Ramos (cell line): ENCODE measurements around the gene SLC4A1AP.
"Not testable (repeated sequence)": the region's sequence is repeated elsewhere in the genome, so short reads cannot be mapped to it uniquely, and the experiment has no call there.

ENCODE experiments used
- in situ Hi-C: fragments of 300-500 bp; cut with MboI; formaldehyde crosslinking; loops from one replicate; pipeline ENCODE4 v1.14.3; 2022; ENCODE audit warnings: low sequenced_read_pairs; ENCODE audit not compliant: unreplicated experiment

SLC4A1AP gene, protein sequence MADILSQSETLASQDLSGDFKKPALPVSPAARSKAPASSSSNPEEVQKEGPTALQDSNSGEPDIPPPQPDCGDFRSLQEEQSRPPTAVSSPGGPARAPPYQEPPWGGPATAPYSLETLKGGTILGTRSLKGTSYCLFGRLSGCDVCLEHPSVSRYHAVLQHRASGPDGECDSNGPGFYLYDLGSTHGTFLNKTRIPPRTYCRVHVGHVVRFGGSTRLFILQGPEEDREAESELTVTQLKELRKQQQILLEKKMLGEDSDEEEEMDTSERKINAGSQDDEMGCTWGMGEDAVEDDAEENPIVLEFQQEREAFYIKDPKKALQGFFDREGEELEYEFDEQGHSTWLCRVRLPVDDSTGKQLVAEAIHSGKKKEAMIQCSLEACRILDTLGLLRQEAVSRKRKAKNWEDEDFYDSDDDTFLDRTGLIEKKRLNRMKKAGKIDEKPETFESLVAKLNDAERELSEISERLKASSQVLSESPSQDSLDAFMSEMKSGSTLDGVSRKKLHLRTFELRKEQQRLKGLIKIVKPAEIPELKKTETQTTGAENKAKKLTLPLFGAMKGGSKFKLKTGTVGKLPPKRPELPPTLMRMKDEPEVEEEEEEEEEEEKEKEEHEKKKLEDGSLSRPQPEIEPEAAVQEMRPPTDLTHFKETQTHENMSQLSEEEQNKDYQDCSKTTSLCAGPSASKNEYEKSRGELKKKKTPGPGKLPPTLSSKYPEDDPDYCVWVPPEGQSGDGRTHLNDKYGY

DNA sequence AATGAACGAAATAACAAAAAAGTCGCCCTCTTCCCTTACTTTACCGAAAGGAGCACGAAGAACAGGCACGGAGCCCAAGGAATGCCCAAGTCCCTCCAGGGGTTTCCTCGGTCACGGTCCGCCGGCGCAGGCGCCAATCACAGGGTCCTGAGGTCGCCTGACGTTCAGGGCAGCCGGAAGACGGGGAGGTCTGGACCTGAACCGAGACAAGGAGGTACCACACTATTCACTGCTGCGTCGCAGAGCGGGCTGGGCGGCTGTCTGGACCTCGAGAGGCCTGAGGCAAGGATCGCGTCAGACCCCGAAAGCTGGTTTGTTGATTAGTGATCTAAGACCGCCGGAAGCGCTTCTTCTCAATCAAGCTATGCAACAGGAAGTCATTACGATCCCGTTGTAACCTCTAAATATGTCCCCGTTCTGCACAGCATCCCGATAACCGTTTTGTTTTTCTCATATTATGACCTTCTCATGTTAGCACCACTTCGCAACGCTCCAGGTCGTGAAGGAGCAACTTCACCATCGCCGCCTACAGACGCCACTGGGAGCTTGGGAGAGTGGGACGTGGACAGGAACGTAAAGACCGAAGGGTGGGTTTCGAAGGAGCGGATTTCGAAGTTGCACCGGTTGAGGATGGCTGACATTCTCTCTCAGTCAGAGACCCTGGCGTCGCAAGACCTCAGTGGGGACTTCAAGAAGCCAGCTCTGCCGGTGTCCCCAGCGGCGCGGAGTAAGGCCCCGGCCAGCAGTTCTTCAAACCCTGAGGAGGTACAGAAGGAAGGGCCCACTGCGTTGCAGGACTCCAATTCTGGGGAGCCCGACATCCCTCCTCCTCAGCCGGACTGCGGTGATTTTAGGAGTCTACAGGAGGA lies at the start of gene SLC4A1AP, which contains the start of gene SUPT7L:
TSS of gene SLC4A1AP (plus strand) at position 605 of the 869 bp plus-strand sequence. CDS start at position 631, 26 bp downstream.
TSS of gene SUPT7L (minus strand) at position 330 of the 869 bp plus-strand sequence. CDS start 1,422 bp downstream, outside the sequence.
- in situ Hi-C loops, result no loop called here

DNA sequence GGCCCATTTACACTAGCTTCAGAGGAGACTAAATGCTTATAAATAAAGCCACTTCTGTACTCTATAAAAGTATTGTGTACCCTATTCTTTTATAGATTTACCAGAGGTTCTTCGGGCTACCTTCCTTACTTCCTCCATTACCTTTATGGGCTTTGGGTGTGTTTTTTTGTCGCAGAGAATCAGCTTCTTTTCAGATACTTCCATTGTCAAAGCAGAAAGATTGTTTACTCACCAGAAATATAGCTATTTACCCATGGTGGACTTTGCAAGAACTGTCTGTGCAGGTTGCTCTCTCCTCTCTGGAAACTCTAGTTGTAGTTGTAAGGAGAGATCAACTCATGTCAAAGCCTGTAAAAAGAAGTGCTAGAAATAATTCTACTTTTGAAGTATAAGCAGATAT lies 49.7 kb upstream of the SLC4A1AP start:
- in situ Hi-C loops, result no loop called here

DNA sequence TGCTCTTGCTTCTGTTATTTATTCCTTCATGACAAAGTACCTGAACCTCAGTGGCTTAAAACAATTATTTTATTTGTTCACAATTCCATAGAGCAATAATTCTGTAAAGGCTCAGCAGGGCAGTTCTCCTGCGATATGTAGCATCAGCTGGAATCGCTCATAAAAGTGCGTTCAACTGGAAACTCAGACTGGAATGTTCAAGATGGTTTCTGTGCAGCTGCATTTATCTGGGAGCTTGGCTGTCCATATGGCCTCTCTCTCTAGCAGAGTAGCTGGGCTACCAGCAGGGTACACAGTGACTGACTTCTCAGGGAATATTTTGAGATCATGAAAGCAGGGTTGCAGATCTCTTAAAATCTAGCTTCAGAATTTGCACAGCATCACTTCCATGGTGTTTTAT lies 48.4 kb upstream of the SLC4A1AP start:
- in situ Hi-C loops, result no loop called here

DNA sequence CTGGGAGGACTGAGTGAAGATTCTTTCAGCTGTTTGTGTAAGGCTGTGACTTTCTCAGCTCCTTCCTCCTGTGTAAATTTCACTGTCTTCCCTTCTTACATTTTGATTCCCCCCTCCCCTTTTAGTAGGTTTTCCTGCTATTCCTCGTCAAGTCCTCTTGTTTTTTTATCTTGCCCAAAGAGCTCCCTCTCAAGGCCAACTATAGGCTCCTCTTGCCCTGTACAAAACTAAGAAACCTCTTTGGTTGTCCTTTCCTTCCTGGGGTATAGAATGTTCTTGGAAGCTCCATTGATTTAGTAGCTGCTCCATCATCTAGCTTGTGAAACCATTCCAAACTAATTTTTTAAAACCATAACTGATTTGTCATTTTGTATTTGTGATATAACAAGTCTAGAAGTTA lies 42.2 kb upstream of the SLC4A1AP start:
- in situ Hi-C loops, result no loop called here

DNA sequence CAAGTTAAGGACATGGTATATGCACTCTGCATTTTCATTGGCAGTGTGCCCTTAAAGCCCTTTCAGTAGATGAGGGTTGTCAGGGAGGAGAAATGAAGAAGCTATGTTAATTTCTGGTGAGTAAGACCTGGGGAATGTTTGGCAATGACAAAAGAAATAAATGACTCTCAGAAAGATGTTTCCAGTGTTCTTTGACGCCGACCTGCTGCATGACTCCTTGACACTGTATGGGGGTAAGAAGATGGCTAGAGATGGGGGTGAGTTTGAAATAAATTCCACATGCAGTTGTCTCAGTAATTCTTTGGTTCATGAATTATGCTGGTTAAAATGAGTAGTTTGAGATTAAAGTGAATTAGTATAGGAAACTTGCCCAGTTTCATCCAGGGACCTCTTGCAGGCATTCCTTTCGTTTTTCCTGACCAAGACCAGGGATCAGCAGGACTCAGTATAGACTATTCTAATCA lies 40.7 kb upstream of the SLC4A1AP start:
- in situ Hi-C loops, result no loop called here

DNA sequence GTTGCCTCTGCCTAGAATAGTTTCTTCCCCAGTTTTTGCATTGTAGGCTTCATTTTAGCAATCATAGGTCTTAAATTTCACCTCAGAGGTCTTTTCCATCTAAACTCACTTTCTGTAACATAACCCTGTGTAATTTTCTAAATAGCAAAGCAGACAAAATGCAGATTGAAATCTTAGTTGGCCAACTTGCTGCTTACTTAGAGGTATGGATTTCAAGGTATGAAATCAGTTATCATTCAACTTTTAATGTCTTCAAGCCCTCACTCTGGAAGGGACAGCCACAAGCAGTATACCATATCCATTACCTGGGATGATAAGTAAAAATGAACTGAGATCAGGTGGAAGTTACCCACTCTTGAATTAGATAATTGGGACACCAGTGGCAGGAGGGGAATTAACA lies 38.7 kb upstream of the SLC4A1AP start:
- in situ Hi-C loops, result no loop called here

DNA sequence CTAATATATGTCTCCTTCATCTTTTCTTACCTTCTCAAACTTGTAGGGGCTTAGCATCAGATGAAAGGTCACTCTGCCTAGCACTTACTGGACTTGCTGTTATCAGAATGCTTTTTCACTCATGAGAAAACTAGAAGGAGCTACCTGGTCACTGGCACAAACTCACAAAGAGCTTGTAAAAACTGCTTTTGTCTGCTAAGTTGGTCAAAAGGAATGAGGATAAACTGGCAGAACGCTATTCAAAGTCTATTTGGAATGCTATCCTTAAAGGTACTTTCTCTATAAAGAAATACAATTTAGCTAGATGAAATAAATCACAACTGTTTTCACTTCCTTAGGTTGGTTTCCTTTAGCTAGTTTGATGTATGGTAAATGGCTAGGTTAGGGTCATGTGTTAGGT lies 37.4 kb upstream of the SLC4A1AP start:
- in situ Hi-C loops, result not testable (repeated sequence)

DNA sequence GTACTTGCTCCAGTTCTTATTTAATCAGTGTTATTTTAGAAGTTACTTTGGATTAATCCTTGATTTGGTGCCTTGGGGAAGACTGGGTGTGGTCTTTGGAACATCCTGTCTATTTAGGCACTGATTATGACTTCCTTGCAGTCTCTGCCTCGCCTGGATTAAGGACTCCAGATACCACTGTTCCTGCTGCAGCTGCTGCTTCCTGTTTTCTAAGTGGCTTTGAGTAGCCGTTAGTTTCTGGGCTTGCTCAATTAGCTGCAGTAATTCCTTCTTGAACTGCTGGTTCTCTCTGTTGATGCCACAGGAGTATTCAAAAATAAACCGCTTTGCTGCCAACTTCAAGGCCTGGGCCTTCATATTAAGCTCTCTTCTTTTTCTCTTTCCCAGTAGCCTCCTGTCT lies 36.8 kb upstream of the SLC4A1AP start:
- in situ Hi-C loops, result not testable (repeated sequence)

DNA sequence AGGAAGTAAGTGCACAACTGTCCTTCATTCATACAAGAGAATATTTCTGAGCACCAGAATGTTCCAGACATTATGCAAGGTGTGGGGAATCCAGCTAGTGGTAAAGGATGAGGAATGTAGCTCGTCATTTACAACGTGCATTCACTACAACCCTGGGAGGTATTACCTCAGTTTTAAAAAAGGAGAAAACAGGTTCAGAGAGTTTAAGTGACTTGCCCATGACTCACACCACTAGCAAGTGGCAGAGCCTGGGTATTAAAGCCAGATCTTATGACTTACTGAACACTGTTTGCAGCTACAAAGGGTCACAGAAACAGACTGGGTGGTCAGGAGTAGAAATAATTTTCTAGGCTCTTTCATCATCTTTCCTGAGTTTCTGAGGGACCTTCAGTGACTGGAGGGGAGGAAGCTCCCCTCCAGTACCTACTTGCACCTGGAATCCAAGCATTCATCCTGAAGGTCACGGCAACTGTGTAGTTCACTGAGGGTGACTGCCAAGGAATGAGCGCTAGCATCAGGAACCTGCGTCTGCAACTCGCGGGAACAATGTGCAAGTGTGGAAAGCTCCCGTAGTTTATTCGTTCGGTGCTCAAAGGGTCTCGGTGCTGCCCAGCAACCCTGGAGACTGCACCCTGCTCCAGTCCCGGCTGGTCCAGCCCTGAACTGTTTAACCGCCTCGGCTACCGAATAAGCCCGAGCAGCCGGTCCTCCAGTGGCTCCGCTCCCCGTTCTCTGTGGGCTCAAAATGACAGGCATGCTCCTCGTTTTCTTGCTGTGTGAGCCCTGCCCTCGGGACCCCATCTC lies 35.5 kb upstream of the SLC4A1AP start:
- in situ Hi-C loops, result no loop called here

DNA sequence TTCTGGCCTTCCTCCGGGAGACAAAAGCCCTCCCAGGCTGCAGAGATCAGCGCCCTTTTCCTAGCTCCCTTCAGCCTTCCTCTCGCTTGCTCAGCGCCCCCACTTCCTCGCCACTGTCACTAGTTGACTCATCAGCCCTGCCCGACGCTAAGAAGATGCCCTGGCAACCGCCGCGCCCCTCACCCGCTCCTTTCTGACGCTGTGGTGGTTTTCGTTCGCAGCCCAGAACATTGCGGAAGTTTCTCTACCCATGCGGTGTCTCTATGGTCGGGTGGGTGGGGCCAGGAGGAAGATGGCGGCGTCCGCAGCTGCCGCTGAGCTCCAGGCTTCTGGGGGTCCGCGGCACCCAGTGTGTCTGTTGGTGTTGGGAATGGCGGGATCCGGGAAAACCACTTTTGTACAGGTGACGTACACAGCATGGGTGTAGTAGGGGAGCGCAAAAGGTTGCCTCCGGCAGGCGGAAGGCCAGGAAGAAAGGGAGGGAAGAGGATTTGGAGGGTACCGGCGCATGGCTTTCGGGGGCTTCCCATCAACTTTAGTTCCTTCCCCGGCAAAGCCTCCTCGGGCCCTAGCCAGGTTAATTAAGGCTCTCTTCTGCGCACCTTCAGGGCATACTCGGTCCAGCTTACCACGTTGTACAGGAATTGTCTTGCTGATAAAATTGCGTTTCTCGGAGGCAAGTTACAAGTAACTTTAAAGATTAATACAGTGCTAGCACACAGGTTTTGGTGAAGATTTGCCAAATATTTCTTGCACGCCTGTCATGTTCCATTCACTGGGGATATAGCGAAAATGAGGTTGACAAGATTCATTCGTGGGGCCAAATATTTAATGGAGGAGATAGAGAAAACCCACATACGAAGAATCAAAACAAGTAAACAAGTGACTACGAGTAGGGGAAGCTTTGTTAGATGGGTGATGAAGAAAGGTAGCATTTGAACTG lies 34.7 kb upstream of the SLC4A1AP start, which contains the start of the genes CCDC121 and GPN1:
TSS of gene CCDC121 (minus strand) at position 246 of the 943 bp plus-strand sequence. CDS start 1,213 bp downstream, outside the sequence.
TSS of gene GPN1 (plus strand) at position 284 of the 943 bp plus-strand sequence. CDS start at position 293, 9 bp downstream.
- in situ Hi-C loops, result no loop called here

DNA sequence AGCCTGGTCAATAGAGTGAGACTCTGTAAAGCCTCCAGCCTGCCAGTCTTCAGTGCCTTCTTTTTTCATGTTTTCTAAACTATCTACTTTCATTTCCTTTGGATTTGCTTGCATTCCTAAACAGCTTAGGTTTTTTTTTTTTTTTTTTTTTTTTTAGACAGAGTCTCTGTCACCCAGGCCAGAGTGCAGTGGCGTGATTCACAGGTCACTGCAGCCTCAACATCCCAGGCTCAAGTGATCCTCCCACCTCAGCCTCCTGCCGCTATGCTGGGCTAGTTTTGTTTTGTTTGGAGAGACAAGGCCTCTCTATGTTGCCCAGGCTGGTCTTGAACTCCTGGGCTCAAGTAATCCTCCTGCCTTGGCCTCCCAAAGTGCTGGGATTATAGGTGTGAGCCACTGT lies 33.4 kb upstream of the SLC4A1AP start:
- in situ Hi-C loops, result not testable (repeated sequence)

DNA sequence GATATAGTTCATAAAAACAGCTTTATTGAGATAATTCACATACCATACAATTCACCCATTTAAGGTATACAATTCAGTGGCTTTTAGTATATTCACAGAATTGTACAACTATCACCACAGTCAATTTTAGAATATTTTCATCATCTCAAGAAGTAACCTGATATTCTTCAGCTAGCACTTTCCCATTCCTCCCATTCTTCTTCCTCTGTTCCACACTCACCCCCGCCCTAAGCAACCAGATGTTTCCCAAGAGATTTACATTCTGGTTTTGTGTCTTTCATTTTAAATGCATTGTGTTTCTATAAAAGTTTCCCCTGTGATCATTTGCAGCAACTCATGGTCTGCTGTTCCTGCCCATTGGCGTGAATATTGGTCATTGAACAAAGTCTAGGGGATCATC lies 29.4 kb upstream of the SLC4A1AP start:
- in situ Hi-C loops, result no loop called here

DNA sequence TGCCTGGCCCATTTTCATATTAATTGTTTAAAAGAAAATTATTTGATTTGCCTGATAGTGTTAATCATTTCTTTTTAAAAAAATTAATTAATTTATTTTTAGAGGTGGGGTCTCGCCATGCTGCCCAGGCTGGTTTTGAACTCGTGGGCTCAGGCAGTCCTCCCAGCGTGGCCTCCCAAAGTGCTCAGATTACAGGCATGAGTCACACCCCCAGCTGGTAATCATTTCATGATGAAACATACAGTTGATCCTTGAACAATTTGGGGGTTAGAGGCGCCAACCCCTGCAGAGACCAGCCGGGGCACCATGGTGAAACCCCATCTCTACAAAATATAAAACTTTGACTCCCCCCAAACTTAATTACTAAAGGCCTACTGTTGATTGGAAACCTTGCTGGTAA lies 26.9 kb upstream of the SLC4A1AP start:
- in situ Hi-C loops, result no loop called here

DNA sequence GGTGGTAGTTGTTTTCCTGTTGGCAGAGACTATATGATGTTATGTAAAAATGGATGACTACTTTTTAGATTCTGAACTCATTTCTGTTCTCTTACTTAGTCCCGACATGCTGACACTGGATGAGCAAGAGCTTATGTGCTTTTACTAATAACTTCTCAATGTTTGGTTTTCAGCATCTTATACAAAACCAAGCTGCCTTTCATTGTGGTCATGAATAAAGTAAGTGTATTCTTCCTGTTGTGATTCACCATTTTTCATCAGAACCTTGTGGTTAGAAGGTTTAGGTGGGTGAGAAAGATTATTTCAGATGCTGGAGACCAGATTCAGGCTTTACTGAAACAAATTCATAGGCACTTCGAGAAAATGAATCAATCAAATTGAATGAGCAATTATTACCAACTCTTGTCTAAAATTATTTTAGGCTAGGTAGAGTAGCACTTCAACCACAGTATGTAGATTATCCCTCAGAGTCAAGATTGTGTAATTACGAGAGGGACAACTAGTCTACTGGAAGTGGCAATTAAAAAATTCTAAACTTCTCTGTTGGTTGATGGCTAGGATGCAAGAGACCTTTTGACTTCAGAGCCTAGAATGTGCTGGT lies 25.6 kb upstream of the SLC4A1AP start:
- in situ Hi-C loops, result no loop called here

DNA sequence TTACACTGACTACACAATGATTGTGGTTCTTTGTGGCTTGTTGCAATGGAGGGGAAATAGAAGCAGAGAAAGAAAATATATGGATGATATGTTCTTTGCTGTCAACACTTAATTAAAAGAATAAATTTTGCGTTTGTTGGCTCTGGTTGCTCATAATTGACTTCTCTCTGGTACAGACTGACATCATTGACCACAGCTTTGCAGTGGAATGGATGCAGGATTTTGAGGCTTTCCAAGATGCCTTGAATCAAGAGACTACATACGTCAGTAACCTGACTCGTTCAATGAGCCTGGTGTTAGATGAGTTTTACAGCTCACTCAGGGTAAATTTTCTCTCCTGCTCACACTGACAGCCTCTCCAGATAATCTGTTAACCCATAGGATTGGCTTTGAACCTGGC lies 25.0 kb upstream of the SLC4A1AP start:
- in situ Hi-C loops, result no loop called here

DNA sequence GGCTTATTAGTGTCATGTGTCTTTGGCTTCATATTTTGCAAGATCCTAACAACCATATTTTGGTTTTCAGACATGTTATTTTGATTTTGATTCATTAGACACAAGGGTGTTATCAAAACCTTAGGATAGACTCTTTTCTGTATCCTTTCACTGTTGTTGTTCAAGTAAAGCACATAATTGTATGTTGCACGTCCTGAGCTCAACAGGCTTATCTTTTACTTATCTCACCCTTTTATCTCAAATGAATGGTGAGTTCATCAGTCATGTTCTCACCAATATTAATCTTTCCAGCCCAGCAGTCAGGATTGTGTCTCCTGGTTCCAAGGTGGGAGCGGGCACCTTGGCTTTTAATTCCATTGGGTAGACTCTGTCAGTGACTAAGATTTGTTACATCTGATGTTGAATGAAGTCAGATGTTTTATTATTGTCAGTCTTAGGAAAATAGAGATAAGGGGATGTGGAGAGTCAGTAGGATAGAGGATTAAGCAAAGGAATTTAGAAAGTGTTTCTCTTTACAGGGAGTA lies 22.9 kb upstream of the SLC4A1AP start:
- in situ Hi-C loops, result no loop called here

DNA sequence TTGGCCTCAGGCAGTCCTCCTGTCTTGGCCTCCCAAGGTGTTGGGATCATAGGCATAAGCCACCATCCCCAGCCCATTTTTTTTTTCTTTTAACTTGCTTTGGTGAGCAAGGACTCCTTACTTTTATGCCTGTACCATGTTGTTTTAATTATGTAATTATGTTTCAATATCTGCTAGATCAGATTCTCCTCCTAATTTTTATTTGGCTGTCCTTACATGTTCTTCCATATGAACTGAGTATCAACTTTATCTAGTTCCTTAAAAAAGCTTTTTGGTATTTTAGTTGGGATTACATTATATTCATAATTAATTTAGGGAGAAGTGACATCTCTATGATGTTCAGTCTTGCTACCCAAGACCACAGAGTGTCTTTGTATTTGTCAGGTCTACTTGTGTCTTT lies 18.5 kb upstream of the SLC4A1AP start:
- in situ Hi-C loops, result no loop called here

DNA sequence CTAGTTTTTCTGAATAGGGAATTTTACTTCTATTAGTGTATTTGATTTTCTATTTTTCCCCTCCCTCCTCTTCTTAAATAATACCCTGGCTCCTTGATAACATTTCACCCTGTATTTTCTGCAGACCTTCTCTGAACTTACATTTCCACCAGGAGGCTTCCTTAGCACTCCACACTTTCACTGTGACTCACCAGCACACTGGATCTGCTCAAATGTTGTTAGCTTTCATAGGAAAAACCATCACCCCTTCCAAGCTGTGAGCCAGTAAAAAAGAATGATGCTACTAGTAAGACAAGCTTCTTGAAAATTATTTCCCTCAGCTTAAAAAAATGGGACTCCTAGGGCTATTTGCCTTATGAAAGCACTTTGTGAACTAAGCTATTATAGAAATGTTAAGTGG lies 16.4 kb upstream of the SLC4A1AP start:
- in situ Hi-C loops, result no loop called here
